ENCODE data around the gene EMC9.

Gene EMC9

GRCh38 chr14:24147761-24148428 lies 6.5 kb upstream of the EMC9 start:
- no peak for DNase-seq

DNA sequence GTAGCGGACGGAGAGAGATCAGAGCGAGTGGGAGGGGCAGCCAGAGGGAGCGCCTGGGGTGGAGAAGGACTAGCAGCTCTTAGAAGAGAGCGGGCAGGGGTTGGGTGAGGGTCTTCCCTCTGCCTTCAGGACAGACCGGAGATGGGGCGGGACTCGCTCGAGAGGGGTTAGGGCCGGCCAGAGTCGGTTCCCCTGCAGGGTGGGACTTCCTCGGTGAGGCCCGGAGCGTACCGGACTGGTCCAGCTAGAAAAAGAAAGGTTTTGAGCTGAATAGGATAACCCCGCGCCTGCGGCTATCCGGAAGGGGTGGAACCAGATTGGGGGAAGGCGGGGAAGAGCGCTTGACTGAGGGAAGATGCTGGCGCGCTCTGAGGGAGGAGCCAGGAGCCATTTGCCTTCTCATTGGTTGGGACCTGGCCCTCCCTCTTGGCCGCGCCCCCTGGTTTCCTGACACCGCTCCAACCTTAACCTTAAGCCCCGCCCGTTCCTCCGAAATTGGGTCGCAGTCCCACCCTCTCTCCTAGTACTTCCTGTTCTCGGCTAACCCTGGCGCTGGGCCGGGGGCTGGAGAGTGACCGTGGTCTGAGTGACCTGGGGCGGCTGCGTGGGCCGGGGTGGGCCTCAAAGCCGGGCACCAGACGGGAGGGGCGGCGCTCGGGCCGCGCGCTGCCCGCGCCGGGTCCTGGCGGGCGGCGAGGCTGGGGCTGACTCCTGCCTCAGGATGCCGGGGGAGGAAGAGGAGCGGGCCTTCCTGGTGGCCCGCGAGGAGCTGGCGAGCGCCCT lies 5.8 kb upstream of the EMC9 start, which contains the start of gene RNF31:
RNF31 (plus strand) TSS at position 521 of the 783 bp plus-strand sequence; CDS start at position 722, 201 bp downstream.
- peak; percentile 97 for DNase-seq

GRCh38 chr14:24146453-24146977 lies 5.1 kb upstream of the EMC9 start, which contains the start of gene PSME2:
Gene PSME2 (minus strand): TSS chr14:24146610. CDS start chr14:24146581, 29 bp downstream.
- peak; percentile 91 for DNase-seq

DNA sequence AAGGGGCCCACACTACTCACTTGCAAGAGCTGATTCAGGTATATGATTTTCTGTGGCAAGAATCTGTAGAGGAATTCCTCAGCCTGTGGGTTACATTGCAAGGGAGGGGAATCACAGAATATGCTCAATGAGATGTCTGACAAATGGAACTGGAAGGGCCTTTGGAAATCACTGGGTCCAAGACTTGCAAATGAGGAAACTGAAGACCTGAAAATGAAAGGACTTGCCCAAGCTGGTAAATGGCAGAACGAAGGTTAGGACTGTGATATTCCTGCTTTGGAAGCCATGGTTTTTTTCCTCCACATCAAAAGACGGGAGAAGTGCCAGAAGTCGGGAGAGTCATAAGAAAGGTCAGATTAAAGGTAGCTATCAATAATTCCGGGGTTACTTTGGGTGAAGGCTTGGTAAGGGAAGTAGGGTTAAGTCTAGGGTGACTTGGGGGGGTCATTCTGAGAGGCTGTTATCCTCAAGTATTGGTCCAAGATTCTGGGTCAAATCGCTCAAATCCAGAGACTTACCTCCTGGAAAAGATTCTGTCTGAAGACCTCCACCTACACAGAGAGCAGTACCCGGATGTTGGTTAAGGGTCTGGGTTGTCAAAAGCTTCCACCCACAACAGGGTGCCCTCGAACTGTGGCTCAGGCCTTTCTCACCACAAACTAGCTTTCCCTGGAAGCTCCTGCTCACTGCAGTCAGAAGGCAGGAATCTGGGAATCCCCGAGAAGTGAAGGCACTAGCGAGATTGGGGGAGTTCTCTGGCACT lies 4.5 kb upstream of the EMC9 start:
- no peak for DNase-seq

- no peak for DNase-seq
Observed at GRCh38 chr14:24145219-24145618, 3.8 kb upstream of the EMC9 start.

DNA sequence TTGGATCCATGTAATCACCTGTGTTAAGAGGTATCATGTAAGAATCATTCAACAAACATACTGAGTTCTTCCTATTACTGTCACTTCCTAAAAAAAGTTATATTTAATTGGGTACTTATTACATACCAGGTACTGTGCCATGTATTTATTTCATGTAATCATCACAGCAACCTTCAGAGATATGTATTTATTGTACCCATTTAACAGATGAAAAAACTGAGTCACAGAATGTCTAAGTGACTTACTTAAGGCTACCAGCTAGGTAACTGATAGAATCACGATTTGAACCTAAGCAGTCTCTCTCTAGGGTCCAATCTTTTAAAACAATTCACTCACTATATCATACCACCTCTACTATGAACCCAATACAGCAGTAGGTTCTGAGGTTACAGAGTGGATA lies 3.1 kb upstream of the EMC9 start:
- DNase-seq = no peak

DNA sequence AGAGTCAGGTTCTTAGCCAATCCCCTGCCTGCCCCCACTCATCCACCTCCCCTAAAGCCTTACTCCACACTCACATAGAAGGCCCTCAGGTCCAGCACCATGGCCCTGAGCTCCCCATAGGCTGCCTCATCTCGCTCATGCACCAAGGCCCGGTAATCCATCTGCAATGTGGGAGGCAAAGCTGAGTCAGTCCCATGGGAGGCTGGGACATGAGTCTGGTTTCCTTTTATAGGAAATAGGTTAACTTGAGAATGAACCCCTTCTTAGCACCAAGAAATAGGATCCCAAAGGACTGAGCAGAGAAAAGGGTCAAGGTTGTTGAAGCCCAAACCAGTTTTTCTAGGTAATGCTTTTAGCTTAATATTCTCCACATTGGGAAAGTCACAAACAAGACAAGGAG lies 2.1 kb upstream of the EMC9 start:
- DNase-seq = no peak

DNA sequence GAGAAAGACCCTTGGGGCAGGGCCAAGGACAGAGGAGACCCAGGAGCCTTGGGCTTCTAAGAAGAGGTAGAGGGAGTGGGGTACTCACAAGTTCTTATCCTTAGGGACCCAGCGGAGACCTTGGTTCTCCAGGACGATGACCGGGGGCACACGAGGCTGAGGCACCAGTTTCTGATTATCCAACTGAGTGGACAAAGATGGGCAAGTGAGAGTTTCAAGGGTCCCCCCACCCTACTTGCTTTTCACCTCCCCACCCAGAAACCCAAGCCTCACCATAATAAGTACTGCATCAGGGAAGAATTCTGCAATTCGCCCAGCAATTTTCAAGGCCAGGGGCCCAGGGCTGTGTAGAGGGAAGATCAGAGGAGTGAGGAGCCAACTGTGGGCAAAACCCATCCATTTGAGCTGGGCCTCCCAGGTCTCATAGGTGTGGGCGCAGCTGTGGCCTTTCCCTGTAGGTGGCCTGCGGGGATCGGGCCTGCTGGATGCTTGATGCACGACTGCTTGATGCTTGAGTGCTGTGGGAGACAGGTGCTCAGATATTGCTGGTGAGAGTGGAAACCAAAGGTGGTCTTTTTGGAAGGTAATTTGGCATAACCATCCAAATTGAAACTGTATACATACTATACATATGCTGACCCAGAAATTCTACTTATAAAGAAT lies 2.0 kb downstream of the EMC9 start:
- peak; percentile 59 for DNase-seq

DNA sequence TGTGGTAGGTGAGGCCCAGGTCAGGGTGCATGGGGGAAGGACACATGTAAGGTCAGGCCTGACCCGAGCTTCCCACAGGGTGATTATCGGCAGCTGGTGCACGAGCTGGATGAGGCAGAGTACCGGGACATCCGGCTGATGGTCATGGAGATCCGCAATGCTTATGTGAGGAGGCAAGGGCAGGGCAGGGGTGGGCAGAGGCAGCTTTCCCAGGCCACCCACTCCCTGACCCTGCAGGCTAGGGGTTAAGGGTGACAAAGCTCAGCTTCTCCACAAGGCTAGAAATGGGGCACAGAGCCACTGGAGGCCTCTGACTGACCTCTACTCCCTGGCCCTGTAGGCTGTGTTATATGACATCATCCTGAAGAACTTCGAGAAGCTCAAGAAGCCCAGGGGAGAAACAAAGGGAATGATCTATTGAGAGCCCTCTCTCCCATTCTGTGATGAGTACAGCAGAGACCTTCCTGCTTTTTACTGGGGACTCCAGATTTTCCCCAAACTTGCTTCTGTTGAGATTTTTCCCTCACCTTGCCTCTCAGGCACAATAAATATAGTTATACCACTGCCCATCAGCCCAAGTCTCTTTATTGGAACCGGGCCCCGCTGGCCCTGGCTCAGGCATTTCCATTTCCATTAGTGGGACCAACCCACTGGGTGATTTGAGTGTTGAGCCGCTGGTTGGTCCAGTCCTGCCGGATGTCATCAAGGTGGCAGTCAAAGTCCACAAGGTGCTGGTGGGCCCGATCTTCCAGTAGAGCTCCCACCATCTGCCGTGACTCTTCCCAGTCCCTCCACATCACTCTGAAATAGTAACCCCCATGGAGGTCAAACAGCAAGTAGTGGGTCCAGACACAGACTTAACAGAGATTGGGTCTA lies 2.8 kb downstream of the EMC9 start:
- no peak for DNase-seq

DNA sequence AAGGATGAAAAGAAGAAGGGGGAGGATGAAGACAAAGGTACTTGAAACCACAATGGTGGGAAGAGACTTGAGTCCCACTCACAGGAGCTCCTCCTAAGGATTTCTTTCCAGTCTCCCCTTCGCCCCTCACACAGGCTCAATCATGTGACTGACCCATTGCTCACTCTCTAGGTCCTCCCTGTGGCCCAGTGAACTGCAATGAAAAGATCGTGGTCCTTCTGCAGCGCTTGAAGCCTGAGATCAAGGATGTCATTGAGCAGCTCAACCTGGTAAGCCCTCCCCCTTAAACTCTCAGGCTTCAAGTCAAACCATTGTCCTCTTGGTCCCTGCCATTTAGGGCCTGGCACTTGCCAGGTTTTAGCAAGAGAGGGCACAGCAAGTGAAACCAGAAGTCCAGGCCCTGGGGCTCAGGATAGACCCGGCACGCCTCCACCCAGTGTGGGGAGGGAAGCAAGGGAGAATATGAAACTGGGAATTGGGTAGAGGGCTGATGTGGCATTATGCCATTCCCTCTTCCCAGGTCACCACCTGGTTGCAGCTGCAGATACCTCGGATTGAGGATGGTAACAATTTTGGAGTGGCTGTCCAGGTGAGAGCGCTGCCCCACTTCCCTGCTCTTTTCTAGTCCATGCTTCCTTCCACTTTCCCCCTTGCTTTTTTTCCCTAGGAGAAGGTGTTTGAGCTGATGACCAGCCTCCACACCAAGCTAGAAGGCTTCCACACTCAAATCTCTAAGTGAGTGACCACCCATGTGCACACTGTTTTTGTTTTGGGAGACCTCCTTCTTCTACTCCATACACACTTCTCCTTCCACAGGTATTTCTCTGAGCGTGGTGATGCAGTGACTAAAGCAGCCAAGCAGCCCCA lies 3.6 kb downstream of the EMC9 start:
- DNase-seq = no peak

DNA sequence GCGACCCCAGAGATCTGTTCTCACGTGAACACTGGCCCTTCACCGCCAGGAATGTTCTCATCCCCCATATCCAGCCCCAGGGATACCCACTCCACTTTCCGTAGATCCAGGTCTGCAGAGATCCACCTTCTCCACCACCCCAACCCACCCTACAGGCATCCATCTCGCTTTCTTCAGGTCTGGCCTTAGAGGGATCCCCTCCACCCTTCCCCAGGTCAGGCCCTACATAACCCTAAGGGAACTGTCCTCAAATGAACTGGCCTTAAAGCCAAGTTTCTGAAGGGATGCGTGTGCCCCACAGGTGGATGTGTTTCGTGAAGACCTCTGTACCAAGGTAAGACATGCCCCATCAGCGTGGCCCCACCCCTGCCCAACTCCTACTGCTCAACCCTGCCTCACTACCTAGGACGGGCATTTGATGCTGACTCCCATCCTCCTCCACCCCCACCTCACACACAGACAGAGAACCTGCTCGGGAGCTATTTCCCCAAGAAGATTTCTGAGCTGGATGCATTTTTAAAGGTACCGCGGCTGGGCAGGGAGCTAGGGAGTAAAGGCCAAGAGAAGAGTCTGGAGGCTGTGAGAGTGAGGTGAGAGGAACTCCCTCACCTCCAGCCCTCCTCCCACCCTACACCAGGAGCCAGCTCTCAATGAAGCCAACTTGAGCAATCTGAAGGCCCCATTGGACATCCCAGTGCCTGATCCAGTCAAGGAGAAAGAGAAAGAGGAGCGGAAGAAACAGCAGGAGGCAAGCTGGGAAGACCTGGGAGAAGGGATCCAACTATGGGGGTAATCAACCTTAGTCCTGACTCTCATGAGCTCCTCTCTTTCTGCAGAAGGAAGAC lies 4.5 kb downstream of the EMC9 start:
- no peak for DNase-seq

DNA sequence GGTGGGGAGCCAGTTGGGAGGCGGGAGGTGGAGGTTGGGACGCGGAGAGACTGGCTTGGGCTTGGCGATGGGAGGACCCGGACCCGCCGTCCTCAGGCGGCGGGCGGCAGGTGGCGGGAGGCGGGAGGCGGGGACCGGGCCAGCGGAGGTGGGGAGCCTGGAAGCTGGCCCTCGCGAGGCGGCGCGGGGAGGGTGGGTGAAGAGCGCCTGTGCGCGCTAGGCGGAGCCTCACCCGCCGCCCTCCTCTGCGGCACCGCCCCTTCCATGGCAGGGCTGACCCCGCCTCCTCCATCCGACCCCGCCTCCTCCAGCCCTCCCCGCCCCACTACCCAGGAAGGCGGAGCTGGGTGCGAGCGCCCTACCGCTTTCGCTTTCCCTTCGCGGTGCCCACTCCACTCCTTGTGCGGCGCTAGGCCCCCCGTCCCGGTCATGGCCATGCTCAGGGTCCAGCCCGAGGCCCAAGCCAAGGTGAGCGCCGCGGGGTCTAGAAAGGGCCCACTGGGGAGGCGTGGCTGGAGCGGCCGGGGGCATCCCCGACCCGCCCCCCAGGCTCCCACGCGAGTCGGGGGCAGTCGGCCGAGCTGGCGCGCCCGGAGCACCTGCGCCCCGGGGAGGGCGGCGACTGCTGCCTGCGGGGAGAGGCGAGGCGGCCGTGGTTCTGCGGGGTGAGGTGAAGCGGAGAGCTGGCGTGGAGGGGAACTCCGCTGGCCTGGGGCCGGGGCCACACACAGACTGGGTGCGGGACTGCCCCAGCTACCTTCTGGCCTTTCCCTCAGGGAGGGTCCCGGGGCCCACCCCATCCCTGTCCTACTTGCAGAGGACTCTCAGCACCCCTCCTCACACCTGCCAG lies 5.3 kb downstream of the EMC9 start, which contains the start of gene PSME1:
PSME1 (plus strand) TSS at position 361 of the 850 bp plus-strand sequence; CDS start at position 430, 69 bp downstream.
- DNase-seq = peak; percentile 92

GRCh38 chr14:24135584-24135833 lies 5.9 kb downstream of the EMC9 start:
- peak; percentile 38 for DNase-seq

DNA sequence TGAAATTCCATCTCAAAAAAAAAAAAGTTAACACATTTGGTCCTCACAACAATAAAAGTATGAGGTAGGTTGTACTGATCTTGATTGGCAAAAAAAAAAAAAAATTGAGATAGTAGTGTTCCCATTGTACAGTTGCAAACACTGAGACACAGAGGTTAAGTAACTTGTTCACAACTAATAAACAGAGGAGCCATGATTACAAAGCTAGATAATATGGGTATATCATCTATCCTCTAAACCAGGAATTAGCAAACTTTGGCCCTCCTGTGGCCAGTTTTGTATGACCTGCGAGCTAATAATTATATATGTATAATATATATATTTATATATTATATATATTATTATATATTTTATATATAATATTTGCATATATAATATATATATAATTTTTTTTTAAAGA lies 7.7 kb downstream of the EMC9 start:
- no peak for DNase-seq

DNA sequence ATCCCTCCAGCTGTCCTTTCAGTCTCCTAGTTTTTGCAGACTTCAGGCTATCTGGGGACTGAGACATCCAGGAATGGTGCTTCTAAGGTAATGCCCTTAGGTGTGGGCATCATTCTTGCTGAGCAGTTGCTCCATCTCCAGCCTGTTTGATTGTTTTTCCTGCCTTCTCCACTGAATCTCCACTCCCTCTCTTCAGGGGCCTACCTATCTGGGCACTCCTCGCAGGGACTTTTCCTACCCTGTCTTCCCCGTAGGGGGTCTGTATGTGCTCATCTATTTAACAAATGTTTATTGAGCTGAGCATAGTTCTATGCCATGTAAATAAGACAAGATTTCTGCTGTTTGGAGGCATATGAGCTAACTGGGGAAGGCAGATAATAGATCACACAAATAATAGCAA lies 8.4 kb downstream of the EMC9 start:
- no peak for DNase-seq

- peak; percentile 86 for DNase-seq
Observed at GRCh38 chr14:24132061-24132685, 9.2 kb downstream of the EMC9 start.

DNA sequence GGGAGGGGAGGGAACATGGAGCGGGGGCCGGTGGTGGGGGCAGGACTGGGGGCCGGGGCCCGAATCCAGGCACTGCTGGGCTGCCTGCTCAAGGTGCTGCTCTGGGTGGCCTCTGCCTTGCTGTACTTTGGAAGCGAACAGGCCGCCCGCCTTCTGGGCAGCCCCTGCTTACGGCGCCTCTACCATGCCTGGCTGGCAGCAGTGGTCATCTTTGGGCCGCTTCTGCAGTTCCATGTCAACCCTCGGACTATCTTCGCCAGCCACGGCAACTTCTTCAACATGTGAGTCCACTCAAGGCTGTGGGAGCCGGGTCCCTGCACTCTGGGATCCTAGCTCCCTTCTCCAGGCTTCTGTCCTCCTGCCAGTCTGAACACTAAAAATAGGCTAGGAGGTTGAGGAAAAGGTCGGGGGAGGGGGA lies 9.8 kb downstream of the EMC9 start:
- DNase-seq = no peak
